COR-L47 (cell line): ENCODE data around the gene PSTPIP1.

ENCODE experiments used
- DNase-seq: peaks from one replicate; lab custom pipeline; 2025; lab: John Stamatoyannopoulos, UW

Gene PSTPIP1

DNA sequence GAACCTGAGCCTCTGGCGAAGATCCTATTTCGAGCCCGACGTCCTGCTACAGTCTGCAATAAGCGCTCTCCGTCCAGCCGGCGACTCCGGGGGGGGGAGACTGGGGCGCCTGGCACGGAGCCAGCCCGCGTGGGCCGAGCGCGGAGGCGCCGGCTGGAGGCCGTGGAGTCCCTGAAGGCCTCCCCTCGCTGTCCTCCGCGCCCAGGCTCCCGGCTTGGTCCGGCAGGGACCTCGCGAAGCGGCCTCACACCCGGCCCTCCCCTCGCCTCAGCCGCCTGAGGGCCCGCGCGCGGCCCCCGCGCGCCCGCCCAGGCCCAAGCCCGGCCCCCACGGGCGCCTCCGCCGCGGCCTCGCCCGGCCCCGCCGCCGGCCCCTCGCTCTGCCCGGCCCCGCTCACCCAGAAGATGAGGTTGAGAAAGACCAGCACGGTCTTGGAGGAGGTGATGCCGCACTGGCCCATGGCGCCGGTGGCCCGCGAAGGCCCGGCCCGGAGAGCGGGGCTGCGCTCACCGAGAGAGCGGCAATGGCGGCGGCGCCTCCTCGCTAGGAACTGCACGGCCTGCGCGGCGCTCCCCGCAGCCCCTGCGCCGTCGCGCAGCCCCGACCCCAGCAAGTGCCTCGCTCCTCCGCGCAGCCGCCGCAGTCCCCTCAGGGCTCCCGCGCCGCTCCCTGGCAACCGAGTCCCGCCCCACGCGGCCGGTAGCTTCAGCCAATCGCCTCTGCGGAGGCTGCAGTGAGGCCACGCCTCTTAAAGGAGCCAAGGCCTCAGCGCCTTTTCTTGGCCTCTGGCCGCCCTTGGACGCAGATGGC lies 75.8 kb downstream of the PSTPIP1 start, which contains the start of gene TSPAN3:
TSPAN3 (minus strand) TSS at position 615 of the 810 bp plus-strand sequence; CDS start at position 460, 155 bp downstream.
- peak; percentile 96 for DNase-seq

DNA sequence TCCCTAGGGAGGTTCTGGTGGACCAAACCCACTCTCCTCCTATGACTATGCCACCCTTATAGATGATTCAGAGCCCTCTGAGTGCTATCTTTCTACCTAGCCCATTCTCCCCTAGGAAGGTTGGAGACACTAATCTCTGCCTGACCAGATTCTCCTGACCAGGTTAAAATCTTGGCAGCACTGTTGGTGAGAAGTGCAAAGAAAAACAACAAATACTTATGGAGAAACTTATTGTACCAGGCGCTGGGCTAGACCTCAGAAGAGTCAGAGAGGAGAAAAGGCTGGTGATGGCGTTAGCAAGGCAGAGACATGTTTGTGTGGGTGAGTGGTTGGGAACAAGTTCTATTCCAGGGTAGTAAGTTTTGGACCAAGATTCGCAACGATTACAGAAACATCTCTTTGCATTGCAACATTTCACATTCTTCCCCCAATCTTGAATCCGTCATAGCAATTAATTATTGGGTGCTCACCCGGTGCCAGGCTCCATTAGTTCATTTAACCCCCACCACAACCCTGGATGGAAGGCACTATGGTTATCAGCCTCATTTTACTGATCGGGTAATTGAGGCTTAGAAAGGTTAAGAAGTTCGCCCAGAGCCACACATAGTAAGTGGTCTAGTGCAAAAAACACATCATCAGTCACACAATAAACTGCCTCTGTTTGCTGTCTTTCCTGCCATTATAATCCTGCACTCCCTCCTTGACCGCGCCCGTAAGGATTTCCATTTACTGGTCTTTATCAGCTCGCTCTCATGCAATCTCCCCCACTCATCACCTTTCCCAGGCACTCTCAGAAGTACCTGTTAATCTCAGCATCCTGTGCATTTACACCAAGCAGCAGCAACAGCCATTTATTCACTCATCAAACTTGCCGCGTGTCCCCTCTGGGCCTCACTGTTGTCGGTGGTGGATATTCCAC lies 76.6 kb downstream of the PSTPIP1 start:
- no peak for DNase-seq

DNA sequence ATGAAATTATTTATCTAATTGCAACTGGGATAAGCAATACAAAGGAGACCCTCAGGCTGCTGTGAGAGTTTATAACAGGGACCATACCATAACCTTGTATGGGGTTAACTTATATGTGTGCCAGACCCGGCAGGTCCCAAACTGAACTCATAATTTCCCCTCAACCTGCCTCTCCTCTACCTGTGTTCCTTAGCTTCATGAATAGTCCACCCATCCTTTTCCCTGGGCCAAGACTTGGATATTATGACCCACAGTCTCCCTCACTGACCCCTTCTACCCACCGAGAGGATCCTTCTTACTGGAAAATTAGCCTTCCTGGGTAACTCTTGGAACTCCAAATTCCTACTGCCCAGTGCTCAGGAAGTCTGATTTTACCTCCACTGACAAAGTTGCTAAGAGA lies 79.4 kb downstream of the PSTPIP1 start:
- DNase-seq: no peak

DNA sequence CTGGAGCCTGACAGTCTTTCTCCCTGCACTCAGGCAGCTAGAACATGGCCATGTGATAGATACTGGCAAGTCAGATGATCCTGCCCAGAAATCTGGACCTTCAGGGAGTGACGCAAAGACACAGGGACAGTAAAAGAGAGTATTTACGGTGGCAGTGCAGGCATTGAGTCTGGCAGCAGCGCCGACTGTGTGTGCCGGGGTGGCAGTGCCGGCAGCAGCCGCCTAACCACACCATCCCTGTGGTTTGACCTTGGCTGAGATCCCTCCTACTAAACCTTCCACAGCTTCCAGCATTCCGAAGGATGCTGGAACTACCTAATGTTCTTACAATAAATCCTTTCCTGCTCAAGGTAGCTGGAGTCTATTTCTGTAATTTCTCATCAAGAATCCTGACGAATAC lies 80.6 kb downstream of the PSTPIP1 start:
- DNase-seq: no peak

DNA sequence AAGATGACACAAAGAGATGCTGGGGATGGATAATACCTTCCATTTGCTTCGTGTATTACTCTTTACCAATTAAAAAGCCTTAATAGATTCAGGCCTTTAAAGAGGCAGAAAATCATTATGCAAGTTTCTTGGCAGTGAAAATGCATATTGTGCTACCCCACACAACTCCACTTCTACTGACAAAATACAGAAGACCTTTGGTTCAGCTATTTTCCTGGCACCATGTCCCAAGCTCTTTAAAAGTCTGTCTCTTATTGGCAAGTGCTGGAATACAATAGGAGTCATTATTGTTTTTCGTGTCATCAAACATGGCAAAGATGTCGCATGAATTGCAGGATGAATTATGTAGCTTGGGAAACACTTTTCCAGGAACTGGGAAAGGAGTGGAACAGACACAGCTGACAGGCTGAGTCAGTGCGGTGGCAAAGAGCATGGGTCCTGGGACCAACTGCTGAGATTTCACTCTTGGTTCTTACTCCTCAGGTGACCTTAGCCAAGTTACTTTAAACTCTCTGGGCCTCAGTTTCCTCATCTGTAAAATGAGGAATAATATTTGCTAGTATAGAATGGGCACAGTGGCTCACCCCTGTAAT lies 81.5 kb downstream of the PSTPIP1 start:
- DNase-seq: no peak

DNA sequence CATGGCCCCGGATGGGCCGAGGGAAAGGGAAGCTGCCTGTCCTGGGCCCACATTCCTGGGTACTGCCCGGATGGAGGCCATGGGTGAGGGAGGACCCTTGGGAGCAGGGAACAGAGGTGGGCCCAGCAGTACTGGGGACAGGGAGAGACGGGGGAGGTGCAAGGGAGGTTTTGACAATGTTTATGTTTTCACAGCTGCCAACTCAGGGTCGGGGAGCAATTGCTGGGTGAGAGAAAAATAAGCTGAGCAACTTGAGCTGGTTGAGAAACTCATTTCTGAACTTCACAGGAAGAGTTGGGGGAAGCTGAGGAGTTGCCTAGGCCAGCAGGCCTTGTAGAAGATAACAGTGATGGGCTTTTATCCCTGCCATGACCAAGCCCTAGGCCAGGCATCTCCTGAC lies 87.0 kb downstream of the PSTPIP1 start:
- no peak for DNase-seq

DNA sequence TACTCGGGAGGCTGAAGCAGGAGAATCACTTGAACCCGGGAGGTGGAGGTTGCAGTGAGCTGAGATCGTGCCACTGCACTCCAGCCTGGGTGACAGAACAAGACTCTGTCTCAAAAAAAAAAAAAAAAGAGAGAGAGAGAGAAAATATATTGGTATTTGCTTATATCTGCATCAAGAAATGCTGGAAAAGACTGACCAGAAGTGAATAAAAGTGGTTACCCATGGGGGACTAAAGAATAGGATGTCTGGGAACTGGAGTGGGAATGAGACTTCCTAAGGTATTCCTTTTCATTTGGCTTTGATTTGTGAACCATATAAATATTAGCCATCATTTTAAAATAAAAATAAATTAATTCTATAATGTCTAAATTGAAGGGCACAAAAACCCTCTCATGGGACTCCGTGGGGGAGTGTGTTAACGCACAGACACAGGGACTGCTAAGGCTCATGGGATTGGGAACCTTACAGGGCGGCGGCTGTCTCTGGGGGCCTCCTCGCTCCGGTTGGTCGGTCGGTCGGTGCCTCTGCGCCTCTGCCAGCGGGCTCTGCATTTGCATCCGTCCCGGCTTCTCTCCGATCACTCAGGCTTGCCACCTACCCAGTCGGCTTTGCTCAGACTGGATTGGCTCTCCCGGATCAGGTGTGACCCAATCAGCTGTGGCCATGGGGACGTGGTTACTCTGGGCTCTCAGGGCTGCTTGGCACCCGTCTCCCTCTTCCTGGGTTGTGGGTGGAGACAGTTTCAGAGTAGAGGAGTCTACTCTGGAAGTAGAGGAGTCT lies 88.6 kb downstream of the PSTPIP1 start:
- DNase-seq: peak; percentile 96

DNA sequence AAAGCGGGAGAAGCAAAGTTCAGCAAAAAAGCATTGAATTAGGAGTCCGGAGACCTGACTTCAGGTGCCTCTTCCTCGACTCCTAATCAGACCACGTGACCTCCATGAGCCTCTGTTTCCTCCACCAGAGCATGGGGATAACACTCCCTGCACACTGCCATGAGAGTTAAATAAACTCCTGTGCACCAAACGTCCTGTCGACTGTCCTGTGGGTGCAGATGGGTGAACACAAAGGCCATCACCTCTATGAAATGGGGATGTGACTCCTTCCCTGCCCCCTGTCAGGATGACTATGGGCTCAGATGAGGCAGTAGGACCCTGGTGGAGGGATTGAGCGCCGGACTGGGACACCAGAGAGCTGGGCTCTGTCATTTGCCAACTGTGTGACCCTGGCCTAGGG lies 89.5 kb downstream of the PSTPIP1 start:
- DNase-seq: no peak

DNA sequence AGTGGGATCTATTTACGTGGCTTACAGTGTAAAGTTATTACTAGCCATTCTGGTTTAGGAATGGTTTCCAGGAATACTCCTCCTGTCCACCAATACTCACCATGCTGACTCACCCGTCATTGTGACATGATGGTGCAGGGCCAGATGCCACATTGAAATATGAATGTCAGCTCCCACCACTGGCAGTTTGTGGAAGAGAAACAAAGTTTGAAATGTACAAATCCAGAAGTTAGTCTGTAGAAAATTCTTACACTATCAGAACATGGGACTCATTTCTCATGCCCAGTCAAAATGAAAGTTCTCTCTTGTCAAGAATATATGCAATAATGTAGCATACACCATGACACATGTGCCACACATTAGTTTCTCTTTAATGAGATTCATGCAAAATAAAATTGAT lies 90.4 kb downstream of the PSTPIP1 start:
- no peak for DNase-seq
